DND-41 (cell line): ENCODE measurements around the gene MCOLN3.

Experiments
- CTCF ChIP-seq: IDR thresholded peaks from 2 replicates; pipeline ENCODE4 v1.5.1; 2012; ENCODE audit warnings: borderline replicate concordance, low read length, moderate library complexity, mild to moderate bottlenecking; ENCODE audit not compliant: poor library complexity, severe bottlenecking; ENCODE audit errors: extremely low read depth
- EZH2 ChIP-seq: IDR thresholded peaks from 3 replicates; pipeline ENCODE4 v1.6.1; 2012; ENCODE audit warnings: borderline replicate concordance, low read depth, mild to moderate bottlenecking, moderate library complexity, low read length, inconsistent platforms; ENCODE audit not compliant: severe bottlenecking

GRCh38 chr1:85049735-85050166 lies 1.5 kb upstream of the MCOLN3 start:
- TF ChIP-seq CTCF (no peak), EZH2 (no peak)
